K562 (cell line): ENCODE data around the gene PDLIM7. TPM values are rescaled to one million over a fixed set of nuclear protein-coding genes. Genes with fewer than 3 reads are reported as not detected.

Experiments used
- CBFA2T3 ChIP-seq: fragments of 450-650 bp; IDR thresholded peaks from 2 replicates; pipeline ENCODE4 v1.6.1; 2017
- CREM ChIP-seq: IDR thresholded peaks from 2 replicates; pipeline ENCODE4 v1.6.1; 2014; ENCODE audit warnings: antibody characterized with exemption, low read depth
- ETV1 ChIP-seq: fragments of 450-650 bp; conservative IDR thresholded peaks from 2 replicates; pipeline ENCODE4 v1.6.1; 2016; ENCODE audit warnings: missing genetic modification characterization, control low read depth, low read depth, missing compliant biosample characterization
- GABPA ChIP-seq: fragments of 200-800 bp; sonication (Bioruptor generic); conservative IDR thresholded peaks from 2 replicates; pipeline ENCODE4 v1.6.1; 2016; ENCODE audit warnings: low read depth, missing genetic modification characterization, missing compliant biosample characterization
- GABPB1 ChIP-seq: sonication (generic); formaldehyde crosslinking; IDR thresholded peaks from 2 replicates; pipeline ENCODE4 v1.8.0; 2022; ENCODE audit warnings: mild to moderate bottlenecking, missing genetic modification reagents
- GATAD2A ChIP-seq: fragments of 450-650 bp; IDR thresholded peaks from 2 replicates; pipeline ENCODE4 v1.6.1; 2017
- HDAC1 ChIP-seq, 2 experiments: fragments of 450-650 bp; IDR thresholded peaks; 2 replicates each; pipeline ENCODE4 v1.6.1; 2016 to 2017; ENCODE audit warnings: inconsistent platforms in 1 of 2, mild to moderate bottlenecking in 1 of 2, moderate library complexity in 1 of 2
- JUND ChIP-seq, 2 experiments: IDR thresholded peaks; 2 replicates in 1 of 2; 3 replicates in 1 of 2; pipeline ENCODE4 v1.6.1; 2011; ENCODE audit warnings: borderline replicate concordance in 2 of 2, low read depth in 2 of 2, low read length in 2 of 2, improper control_type of control experiment in 1 of 2, missing biosample characterization in 1 of 2, missing genetic modification characterization in 1 of 2, missing genetic modification reagents in 1 of 2
- PHB2 ChIP-seq: fragments of 450-650 bp; IDR thresholded peaks from 2 replicates; pipeline ENCODE4 v1.6.1; 2017; ENCODE audit warnings: low read depth
- SOX6 ChIP-seq: fragments of 450-650 bp; IDR thresholded peaks from 2 replicates; pipeline ENCODE4 v1.6.1; 2014; ENCODE audit warnings: mild to moderate bottlenecking
- STAT5A ChIP-seq: IDR thresholded peaks from 2 replicates; pipeline ENCODE4 v1.6.1; 2012; ENCODE audit warnings: low read length, inconsistent platforms, borderline replicate concordance
- ZNF121 ChIP-seq: sonication (generic); formaldehyde crosslinking; conservative IDR thresholded peaks from 2 replicates; pipeline ENCODE4 v1.8.0; 2022; ENCODE audit warnings: missing genetic modification reagents
- ZNF764 ChIP-seq: fragments of 250-450 bp; sonication (Bioruptor Pico); IDR thresholded peaks from 2 replicates; pipeline ENCODE4 v1.4.0; 2020; ENCODE audit warnings: low read depth, mild to moderate bottlenecking, moderate library complexity
- polyA plus RNA-seq, 8 experiments: library from polyadenylated mRNA; depleted of rRNA in 4 of 8; stranded (reverse) in 5 of 8; unstranded in 3 of 8; fragments of >200 nt; fragmentation: Nextera tagmentation in 2 of 8; fragmentation: Illumina TruSeq in 1 of 8; extraction: Ambion mirVana in 2 of 8; extraction: Trizol in 1 of 8; gene quantifications; 2 replicates each; pipeline versions ENCODE4 v1.2.1 to v1.2.3, GENCODE V29; 2011 to 2014; ENCODE audit warnings: inconsistent platforms in 1 of 8, missing spikeins in 1 of 8
- total RNA-seq, 7 experiments: library from RNA; depleted of rRNA in 6 of 7; stranded (reverse); fragments of >200 nt in 6 of 7; fragmentation: Illumina TruSeq in 2 of 7; extraction: Trizol in 2 of 7; gene quantifications; 2 replicates each; pipeline versions ENCODE4 v1.2.1 to v1.2.3, GENCODE V29; 2011 to 2021; ENCODE audit warnings: low replicate concordance in 1 of 7
- TF ChIP-seq, protein P1 (sequence below), 2 experiments: IDR thresholded peaks; 2 replicates each; pipeline ENCODE4 v1.6.1; 2011; ENCODE audit warnings: borderline replicate concordance in 1 of 2, control low read depth in 1 of 2, low read depth in 1 of 2, low read length in 1 of 2, mild to moderate bottlenecking in 1 of 2, mixed read lengths in 1 of 2, moderate library complexity in 1 of 2; ENCODE audit not compliant: insufficient read depth in 1 of 2, insufficient read length in 1 of 2, poor library complexity in 1 of 2, severe bottlenecking in 1 of 2; ENCODE audit errors: extremely low read depth in 1 of 2
- TF ChIP-seq, protein P2 (sequence below): sonication (generic); formaldehyde crosslinking; IDR thresholded peaks from 2 replicates; pipeline ENCODE4 v1.8.1; 2023; ENCODE audit warnings: mild to moderate bottlenecking, missing genetic modification reagents
- TF ChIP-seq, protein P3 (sequence below), 2 experiments: fragments of 450-650 bp; conservative IDR thresholded peaks; 2 replicates each; pipeline ENCODE4 v1.6.1; 2017; ENCODE audit warnings: mild to moderate bottlenecking in 2 of 2, moderate library complexity in 2 of 2
- TF ChIP-seq, protein P4 (sequence below), 3 experiments: fragments of 200-800 bp in 1 of 3; fragments of 250-450 bp in 1 of 3; fragments of 450-650 bp in 1 of 3; sonication (Bioruptor Pico) in 1 of 3; sonication (Bioruptor generic) in 1 of 3; formaldehyde crosslinking in 1 of 3; IDR thresholded peaks; 2 replicates each; pipeline versions ENCODE4 v1.6.1 to v1.8.0; 2016 to 2022; ENCODE audit warnings: mild to moderate bottlenecking in 2 of 3, missing genetic modification characterization in 2 of 3, missing compliant biosample characterization in 1 of 3, moderate library complexity in 1 of 3

The PDLIM7 gene
- total and polyA plus RNA-seq, 9 of the 15 experiments (the other 6 are each of a cell fraction or from before 2014, with no cell fraction given), result 2.1 to 124 (median 32.6) TPM

DNA sequence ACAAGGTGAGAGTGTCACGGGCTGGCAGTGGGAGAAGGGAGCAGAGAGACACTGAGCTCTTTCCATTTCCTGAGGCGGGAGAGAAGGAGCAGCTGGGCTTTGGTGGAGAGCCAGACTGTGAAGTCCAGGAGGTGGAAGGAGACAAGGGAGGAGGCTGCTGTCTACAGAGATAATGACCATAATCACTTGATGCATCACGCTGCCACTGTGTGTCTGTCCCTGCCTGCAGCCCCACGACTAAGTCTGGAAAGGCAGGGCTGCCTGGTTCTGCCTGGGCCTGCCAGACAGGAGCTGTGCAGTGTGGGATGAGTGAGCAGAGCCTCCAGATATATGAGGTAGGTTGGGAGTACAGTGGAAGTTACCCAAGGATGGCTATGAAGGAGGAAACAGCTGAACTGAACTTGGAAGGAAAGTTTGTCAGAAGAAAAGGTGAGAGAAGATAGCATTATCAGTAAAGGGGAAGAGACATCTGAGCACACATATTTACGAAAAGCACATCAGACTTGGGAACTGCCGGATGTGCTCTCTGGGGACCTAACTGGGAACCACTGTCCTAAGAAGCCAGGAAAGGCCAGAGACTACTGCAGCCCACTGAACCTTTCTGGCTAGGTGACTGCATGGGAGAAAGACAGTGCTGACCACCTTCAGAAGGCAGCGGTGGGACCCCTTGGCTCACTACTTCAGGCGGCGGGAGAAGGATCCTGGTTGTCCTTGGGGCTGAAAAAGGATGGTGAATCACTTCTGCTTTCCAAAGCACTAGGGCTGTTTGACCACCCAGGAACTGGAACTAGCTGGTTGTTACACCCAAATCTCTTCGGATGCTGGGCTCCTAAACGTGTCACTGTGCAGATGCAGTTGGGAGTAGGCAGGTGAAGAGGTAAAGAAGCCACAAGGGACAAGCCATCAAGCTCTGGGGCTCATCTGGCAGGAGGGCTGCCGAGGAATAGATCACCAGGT lies 32.1 kb upstream of the PDLIM7 start (continued):
- TF ChIP-seq, protein P1, sequence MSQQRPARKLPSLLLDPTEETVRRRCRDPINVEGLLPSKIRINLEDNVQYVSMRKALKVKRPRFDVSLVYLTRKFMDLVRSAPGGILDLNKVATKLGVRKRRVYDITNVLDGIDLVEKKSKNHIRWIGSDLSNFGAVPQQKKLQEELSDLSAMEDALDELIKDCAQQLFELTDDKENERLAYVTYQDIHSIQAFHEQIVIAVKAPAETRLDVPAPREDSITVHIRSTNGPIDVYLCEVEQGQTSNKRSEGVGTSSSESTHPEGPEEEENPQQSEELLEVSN (IDR thresholded peaks at IDR 0.05; ENCODE audit: borderline replicate concordance in 1 of 2, extremely low read depth in 1 of 2, insufficient read depth in 1 of 2, insufficient read length in 1 of 2, low read depth in 1 of 2, low read length in 1 of 2, poor library complexity in 1 of 2, severe bottlenecking in 1 of 2), result peak in 1 of 2 experiments; percentile 19
- TF ChIP-seq ETV1 (no peak), ZNF764 (CRISPR knock-in tag) (no peak), CBFA2T3 (peak; percentile 96), STAT5A (peak; percentile 73), HDAC1 (IDR thresholded peaks at IDR 0.05) (peak in 1 of 2 experiments; percentile 60; a peak in 2 of 4 replicates), PHB2 (peak; percentile 54; the same call in 1 of the 2 replicates), CREM (peak; percentile 64), GABPB1 (CRISPR knock-in tag) (no peak), GABPA (tag) (no peak), JUND (IDR thresholded peaks at IDR 0.05; ENCODE audit: borderline replicate concordance, low read depth, low read length) (peak; percentile 48; the same call in 1 of the 2 replicates), JUND (tag; IDR thresholded peaks at IDR 0.05; ENCODE audit: borderline replicate concordance, low read depth, low read length) (no peak; the same call in 2 of the 3 replicates), GATAD2A (no peak), SOX6 (peak; percentile 76), ZNF121 (CRISPR knock-in tag) (no peak)
- TF ChIP-seq, protein P2, sequence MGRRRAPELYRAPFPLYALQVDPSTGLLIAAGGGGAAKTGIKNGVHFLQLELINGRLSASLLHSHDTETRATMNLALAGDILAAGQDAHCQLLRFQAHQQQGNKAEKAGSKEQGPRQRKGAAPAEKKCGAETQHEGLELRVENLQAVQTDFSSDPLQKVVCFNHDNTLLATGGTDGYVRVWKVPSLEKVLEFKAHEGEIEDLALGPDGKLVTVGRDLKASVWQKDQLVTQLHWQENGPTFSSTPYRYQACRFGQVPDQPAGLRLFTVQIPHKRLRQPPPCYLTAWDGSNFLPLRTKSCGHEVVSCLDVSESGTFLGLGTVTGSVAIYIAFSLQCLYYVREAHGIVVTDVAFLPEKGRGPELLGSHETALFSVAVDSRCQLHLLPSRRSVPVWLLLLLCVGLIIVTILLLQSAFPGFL (CRISPR knock-in tag), result no peak; the same call in 1 of the 2 replicates
- TF ChIP-seq, protein P3, sequence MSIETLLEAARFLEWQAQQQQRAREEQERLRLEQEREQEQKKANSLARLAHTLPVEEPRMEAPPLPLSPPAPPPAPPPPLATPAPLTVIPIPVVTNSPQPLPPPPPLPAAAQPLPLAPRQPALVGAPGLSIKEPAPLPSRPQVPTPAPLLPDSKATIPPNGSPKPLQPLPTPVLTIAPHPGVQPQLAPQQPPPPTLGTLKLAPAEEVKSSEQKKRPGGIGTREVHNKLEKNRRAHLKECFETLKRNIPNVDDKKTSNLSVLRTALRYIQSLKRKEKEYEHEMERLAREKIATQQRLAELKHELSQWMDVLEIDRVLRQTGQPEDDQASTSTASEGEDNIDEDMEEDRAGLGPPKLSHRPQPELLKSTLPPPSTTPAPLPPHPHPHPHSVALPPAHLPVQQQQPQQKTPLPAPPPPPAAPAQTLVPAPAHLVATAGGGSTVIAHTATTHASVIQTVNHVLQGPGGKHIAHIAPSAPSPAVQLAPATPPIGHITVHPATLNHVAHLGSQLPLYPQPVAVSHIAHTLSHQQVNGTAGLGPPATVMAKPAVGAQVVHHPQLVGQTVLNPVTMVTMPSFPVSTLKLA (conservative IDR thresholded peaks at IDR 0.05), result 0 out of 4 replicates have a peak, but pooled peaks of 1 of the 2 experiments have one; percentile 34
- TF ChIP-seq, protein P4, sequence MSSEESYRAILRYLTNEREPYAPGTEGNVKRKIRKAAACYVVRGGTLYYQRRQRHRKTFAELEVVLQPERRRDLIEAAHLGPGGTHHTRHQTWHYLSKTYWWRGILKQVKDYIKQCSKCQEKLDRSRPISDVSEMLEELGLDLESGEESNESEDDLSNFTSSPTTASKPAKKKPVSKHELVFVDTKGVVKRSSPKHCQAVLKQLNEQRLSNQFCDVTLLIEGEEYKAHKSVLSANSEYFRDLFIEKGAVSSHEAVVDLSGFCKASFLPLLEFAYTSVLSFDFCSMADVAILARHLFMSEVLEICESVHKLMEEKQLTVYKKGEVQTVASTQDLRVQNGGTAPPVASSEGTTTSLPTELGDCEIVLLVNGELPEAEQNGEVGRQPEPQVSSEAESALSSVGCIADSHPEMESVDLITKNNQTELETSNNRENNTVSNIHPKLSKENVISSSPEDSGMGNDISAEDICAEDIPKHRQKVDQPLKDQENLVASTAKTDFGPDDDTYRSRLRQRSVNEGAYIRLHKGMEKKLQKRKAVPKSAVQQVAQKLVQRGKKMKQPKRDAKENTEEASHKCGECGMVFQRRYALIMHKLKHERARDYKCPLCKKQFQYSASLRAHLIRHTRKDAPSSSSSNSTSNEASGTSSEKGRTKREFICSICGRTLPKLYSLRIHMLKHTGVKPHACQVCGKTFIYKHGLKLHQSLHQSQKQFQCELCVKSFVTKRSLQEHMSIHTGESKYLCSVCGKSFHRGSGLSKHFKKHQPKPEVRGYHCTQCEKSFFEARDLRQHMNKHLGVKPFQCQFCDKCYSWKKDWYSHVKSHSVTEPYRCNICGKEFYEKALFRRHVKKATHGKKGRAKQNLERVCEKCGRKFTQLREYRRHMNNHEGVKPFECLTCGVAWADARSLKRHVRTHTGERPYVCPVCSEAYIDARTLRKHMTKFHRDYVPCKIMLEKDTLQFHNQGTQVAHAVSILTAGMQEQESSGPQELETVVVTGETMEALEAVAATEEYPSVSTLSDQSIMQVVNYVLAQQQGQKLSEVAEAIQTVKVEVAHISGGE (CRISPR knock-in tag; IDR thresholded peaks at IDR 0.05), result peak in 1 of 3 experiments; percentile 70; a peak in 2 of 6 replicates
